HL-60/S4 treated with retinoic acid at 250 ng/mL for 4 days and 3 days (cell line): Measurements from ENCODE around the gene DNAH10.
"Not testable (repeated sequence)": the region's sequence is repeated elsewhere in the genome, so short reads cannot be mapped to it uniquely, and the experiment has no call there.

Source experiments
- in situ Hi-C: fragments of 300-500 bp; cut with MboI; formaldehyde crosslinking; loops from 2 replicates; pipeline ENCODE4 v1.7.0; 2022; ENCODE audit warnings: low sequenced_read_pairs

Gene DNAH10

GRCh38 chr12:123944696-123945095 is 182.6 kb downstream of the DNAH10 start:
- in situ Hi-C loops: no loop called here

GRCh38 chr12:123945287-123946151 is 183.4 kb downstream of the DNAH10 start:
- in situ Hi-C loops: no loop called here

GRCh38 chr12:123946152-123946515 is 184.0 kb downstream of the DNAH10 start:
- in situ Hi-C loops: no loop called here

DNA sequence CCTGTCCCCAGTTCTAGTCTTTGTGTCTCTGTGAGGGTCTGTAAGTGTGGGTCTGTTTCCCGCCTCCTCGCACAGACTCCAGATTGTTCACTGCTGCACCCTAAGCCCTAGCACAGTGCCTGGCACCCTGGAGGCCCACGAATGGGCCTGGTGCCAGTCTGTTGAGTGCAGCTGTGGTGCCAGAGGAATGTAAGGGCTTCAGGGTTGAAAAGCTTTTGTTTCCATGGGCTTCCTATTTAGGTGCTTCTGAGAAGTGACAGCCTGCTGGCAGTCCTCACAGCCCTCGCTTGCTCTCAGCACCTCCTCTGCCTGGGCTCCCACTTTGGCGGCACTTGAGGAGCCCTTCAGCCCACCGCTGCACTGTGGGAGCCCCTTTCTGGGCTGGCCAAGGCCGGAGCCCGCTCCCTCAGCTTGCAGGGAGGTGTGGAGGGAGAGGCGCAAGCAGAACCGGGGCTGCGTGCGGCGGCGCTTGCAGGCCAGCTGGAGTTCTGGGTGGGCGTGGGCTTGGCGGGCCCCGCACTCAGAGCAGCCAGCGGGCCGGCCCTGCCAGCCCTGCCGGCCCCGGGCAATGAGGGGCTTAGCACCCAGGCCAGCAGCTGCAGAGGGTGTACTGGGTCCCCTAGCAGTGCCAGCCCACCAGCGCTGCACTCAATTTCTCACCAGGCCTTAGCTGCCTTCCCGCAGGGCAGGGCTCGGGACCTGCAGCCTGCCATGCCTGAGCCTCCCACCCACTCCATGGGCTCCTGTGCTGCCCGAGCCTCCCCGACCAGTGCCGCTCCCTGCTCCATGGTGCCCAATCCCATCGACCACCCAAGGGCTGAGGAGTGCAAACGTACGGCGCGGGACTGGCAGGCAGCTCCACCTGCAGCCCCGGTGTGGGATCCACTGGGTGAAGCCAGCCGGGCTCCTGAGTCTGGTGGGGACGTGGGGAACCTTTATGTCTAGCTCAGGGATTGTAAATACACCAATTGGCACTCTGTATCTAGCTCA is 184.7 kb downstream of the DNAH10 start:
- in situ Hi-C loops: not testable (repeated sequence)

DNA sequence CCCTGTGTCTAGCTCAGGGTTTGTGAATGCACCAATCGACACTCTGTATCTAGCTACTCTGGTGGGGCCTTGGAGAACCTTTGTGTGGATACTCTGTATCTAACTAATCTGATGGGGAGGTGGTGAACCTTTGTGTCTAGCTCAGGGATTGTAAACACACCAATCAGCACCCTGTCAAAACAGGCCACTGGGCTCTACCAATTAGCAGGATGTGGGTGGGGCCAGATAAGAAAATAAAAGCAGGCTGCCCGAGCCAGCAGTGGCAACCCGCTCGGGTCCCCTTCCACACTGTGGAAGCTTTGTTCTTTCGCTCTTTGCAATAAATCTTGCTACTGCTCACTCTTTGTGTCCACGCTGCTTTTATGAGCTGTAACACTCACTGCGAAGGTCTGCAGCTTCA is 185.4 kb downstream of the DNAH10 start:
- in situ Hi-C loops: not testable (repeated sequence)

- in situ Hi-C loops: no loop called here
Measured at GRCh38 chr12:123948401-123948795, 186.3 kb downstream of the DNAH10 start.

DNA sequence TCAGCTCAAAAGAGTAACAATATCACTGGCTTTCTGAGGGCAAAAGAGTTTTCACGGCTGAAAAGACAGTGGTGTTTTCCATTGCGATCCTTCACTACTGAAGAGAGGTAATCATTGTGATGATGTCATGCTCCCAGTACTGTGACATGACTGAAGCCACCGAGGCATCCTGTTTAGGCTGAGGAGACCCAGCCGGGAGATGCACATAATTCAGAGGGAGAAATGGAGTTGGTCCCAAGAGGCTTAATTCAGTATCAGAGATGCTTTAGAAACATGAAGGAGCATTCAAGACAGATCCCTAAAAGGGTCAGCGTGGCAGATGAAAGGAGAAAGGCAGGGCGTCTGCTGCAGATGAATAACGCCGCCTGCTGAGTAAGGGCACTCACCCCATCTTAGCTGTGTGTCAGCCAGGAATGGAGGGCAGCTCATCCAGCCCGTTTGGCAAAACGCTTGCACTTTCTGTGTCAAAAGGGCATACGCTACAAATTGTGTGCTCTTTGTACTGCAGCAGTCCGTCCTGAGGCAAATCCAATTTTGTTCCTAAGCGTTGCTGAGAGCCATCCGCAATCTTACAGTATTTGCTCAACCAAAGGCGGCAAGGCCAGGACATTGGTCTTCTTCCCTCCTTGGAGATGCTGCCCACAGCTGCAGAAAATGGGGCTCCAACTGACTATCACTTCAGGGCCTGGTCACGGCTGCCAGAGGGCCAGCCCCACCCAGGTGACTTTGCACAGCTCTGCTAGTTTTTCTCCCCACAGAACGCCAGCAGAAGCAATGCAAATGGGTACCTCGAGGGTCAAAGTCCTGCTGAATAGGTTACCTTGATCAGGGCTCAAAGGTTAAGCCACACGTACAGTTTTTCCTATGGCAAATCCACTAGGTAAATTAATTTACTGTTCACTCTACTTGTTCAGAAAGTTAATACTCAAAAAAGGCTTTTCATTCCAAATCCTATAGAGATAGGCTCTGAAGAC is 187.0 kb downstream of the DNAH10 start:
- in situ Hi-C loops: no loop called here

GRCh38 chr12:123949770-123950165 is 187.7 kb downstream of the DNAH10 start:
- in situ Hi-C loops: no loop called here

GRCh38 chr12:123950476-123951349 is 188.6 kb downstream of the DNAH10 start:
- in situ Hi-C loops: no loop called here

GRCh38 chr12:123951467-123951866 is 189.4 kb downstream of the DNAH10 start:
- in situ Hi-C loops: no loop called here

DNA sequence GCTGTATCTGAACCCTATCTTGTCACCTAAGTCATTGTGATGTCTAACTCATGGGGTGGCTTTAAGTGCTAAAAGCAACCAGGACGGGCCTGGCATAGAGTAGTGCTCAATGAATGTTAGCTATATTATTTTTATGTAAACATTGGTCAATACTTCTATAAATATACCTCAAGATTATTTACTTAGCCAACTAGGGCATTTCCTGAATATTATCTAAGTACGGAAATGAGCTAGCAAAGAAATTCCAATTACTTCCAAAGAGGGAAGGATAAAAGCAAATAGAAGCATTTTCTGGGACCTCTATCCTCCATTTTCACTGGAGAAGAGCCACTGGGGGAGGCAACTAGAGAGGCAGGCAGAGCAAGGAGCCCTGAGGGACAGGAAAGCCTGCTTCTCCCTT is 189.9 kb downstream of the DNAH10 start:
- in situ Hi-C loops: no loop called here

DNA sequence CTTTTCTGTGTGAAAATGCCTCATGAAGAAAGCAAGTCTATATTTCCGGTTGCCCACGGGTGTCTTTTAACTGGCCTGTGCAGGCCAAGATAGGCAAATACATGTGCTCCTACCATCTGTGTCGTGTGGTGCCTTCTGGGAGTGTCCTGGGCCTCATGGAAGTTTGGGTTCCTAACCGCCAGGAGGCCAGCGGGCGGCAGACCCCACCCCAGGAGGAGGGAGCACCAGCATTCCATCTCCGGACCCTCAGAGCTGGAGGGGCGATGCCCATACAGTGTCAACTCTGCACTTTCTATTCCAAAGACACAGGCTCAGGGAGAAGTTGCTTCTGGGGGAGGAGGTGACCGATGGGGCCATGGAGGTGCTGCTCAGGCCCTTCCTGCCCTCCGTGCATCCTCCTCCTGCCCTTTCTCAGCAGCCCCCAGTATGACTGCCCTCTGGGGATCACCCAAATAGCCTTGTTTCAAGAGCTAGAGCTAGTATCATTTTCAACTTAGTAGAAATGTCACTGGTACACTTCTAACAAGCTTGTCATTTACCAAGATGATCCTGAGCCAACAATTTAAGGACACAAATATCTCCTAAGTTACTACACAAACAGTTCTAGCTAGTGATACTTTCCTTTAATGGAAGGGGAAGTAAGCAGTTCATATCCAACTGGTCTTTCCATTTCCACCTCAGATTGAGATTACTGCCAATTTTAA is 192.7 kb downstream of the DNAH10 start:
- in situ Hi-C loops: no loop called here

DNA sequence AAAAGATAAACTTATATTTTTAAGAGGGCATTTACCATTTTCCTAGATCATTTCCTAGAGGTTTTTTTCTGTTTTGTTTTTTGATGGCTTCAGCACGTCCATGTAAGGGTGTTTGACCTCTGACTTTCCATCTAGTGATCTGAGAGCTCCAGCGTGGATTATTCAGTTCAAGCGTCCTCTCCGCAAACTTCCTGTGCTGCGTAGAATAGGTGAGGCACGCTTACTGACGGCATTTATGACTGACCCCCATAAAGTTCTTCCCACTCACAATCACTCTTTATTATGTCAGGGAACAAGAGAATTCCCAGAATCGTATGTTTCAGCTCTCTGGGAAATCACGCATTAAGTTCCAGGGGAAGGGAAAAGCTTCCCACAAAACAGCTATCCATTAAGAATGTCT is 194.1 kb downstream of the DNAH10 start:
- in situ Hi-C loops: no loop called here

GRCh38 chr12:123957196-123957595 is 195.1 kb downstream of the DNAH10 start:
- in situ Hi-C loops: no loop called here

GRCh38 chr12:123958462-123958861 is 196.4 kb downstream of the DNAH10 start:
- in situ Hi-C loops: no loop called here

DNA sequence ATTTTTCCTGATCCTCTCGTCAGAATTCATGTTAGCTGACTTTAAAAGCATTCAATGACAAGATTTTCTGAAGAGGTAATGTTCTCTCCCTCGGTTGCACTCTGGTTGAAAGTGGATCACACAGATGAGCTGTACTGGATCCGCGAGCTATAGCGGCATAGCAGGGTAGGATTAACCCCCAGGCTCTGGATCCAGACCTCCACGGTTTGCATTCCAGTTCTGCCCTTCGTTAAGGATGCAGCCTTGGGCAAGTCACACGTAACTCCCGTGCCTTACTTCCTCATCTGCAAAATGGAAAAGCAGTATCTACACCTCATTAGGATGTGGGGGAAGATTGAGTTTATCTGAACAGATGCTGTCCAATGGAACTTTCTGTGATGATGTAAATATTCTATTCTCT is 196.8 kb downstream of the DNAH10 start:
- in situ Hi-C loops: no loop called here

DNA sequence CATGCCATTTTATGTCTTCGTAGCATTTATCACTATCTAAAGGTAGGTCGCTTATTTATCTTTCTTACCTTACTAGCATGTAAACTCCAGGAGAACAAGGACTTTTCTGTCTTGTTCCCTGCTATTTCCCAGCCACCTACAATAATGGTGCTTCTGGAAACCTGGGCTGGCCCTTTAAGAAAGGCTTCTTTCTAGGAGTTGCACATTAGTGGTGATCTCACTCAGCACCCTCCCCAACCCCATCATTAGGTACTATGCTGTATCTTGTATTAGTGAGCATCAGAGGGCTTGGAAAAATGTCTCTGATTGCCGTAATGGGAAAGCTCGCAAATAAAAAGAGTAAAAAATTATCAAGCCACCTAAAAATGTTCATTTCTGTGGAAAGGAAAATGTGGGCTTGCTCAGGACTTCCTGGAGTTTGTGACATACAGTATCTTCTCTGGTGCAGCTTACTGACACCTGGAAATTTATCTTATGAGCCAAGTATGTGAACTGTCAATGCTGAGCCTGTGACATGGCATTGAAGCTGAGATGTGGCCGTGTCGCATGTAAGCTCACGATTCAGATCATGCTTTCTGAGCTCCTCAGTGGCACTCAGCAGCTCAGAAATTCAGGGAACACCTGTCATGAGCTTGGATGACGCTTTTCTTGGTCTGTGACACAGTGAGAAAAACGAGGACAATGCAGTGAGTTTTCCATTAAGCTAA is 198.1 kb downstream of the DNAH10 start:
- in situ Hi-C loops: no loop called here

DNA sequence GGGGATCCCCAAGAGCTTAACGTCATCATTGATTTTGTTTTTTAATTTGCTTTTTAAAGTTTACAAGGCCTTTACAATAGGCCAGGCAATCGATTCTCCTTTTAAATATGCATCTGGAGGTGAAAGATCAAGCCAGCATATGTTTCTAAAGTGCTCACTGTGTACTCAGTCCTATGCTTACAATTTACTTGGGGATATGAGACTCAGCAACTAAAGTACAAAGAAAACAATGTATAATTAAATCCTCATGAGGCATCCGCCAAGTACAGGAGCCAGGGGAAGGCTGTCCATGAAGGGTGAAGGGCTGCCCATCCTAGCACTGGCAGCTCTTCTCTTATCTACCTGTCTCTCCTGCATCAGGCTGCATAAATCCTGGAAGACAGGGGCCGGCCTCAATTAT is 198.8 kb downstream of the DNAH10 start:
- in situ Hi-C loops: no loop called here
